B cell (primary cell): ENCODE data around the gene SLC5A12.

Source experiments
- CTCF ChIP-seq: fragments of 200-600 bp; IDR thresholded peaks from one replicate; pipeline ENCODE4 v1.8.0; 2022; ENCODE audit warnings: antibody characterized with exemption, mild to moderate bottlenecking
- EZH2 ChIP-seq: IDR thresholded peaks from 2 replicates; pipeline ENCODE4 v1.6.1; 2012; ENCODE audit warnings: borderline replicate concordance, low read depth, mild to moderate bottlenecking, moderate library complexity, low read length; ENCODE audit not compliant: insufficient read depth, poor library complexity, severe bottlenecking

- no peak for TF ChIP-seq CTCF
- no peak for TF ChIP-seq EZH2
Measured at GRCh38 chr11:26741036-26741435, 19.2 kb upstream of the SLC5A12 start.
